ENCODE measurements around the gene CYBC1.

DNA sequence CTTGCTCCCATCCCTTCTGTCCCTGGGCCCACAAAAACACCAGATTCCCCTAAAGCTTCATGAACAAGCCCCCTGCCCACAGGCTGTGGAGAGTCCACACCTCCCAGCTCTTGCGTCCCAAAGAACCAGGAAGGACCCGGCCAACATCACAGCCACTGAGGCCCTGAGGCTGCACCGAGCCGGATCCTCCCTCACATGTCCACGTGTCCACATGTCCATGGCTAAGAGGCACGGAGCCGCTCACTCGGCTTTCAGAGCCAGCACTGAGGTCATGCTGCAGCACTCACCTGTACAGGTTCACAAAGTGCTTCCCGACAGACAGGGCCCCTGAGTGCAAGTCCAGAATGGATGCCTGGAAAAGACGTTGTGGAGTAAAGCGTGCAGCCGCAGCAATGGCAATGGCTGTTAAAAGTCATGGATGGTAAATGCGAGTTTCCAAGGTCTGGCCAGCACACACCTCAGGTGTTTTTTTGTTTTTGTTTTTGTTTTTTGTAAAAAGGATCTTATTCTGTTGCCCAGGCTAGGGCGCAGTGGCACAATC lies 44.4 kb downstream of the CYBC1 start:
- TF ChIP-seq, protein P1, sequence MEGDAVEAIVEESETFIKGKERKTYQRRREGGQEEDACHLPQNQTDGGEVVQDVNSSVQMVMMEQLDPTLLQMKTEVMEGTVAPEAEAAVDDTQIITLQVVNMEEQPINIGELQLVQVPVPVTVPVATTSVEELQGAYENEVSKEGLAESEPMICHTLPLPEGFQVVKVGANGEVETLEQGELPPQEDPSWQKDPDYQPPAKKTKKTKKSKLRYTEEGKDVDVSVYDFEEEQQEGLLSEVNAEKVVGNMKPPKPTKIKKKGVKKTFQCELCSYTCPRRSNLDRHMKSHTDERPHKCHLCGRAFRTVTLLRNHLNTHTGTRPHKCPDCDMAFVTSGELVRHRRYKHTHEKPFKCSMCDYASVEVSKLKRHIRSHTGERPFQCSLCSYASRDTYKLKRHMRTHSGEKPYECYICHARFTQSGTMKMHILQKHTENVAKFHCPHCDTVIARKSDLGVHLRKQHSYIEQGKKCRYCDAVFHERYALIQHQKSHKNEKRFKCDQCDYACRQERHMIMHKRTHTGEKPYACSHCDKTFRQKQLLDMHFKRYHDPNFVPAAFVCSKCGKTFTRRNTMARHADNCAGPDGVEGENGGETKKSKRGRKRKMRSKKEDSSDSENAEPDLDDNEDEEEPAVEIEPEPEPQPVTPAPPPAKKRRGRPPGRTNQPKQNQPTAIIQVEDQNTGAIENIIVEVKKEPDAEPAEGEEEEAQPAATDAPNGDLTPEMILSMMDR (IDR thresholded peaks at IDR 0.05): no peak
- TF ChIP-seq POLR2A (IDR thresholded peaks at IDR 0.05) (no peak), EP300 (IDR thresholded peaks at IDR 0.05) (no peak)
